MM.1S (cell line): ENCODE measurements around the gene HKDC1.

ENCODE experiments used
- DNase-seq: peaks from one replicate; pipeline ENCODE4 v3.0.0-alpha.2; 2015
- H2AFZ ChIP-seq: fragments of 300-600 bp; sonication (generic); 2 replicates; pipeline ENCODE4 v1.6.0; 2016; ENCODE audit warnings: antibody characterized with exemption, low read length
- H3F3A ChIP-seq: fragments of 300-600 bp; sonication (generic); 2 replicates; pipeline ENCODE4 v1.6.1; 2016; ENCODE audit warnings: mild to moderate bottlenecking, antibody characterized with exemption, low read length, moderate library complexity, mixed read lengths; ENCODE audit not compliant: insufficient read depth
- H3K27ac ChIP-seq: fragments of 300-600 bp; sonication (generic); 2 replicates; pipeline ENCODE4 v1.5.1; 2016; ENCODE audit warnings: mild to moderate bottlenecking, low read length
- H3K27me3 ChIP-seq: fragments of 300-600 bp; sonication (generic); replicated peaks from 2 replicates; pipeline ENCODE4 v1.6.0; 2016; ENCODE audit warnings: low read length; ENCODE audit not compliant: insufficient read depth
- H3K36me3 ChIP-seq: fragments of 300-600 bp; sonication (generic); replicated peaks from 2 replicates; pipeline ENCODE4 v1.6.1; 2016; ENCODE audit warnings: mild to moderate bottlenecking, low read length, mixed read lengths; ENCODE audit not compliant: insufficient read depth
- H3K4me1 ChIP-seq: fragments of 300-600 bp; sonication (generic); 2 replicates; pipeline ENCODE4 v1.6.1; 2016; ENCODE audit warnings: low read length, mixed read lengths
- H3K4me2 ChIP-seq: fragments of 300-600 bp; sonication (generic); 2 replicates; pipeline ENCODE4 v1.6.0; 2016; ENCODE audit warnings: low read depth, low read length
- H3K4me3 ChIP-seq: fragments of 300-600 bp; sonication (generic); 2 replicates; pipeline ENCODE4 v1.5.1; 2016; ENCODE audit warnings: low read length, mixed read lengths
- H3K79me2 ChIP-seq: fragments of 300-600 bp; sonication (generic); 2 replicates; pipeline ENCODE4 v1.6.1; 2016; ENCODE audit warnings: mixed run types, low read length, mixed read lengths
- H3K9ac ChIP-seq: fragments of 300-600 bp; sonication (generic); 2 replicates; pipeline ENCODE4 v1.6.1; 2016; ENCODE audit warnings: low read length, mixed read lengths
- H3K9me2 ChIP-seq: fragments of 300-600 bp; sonication (generic); replicated peaks from 2 replicates; pipeline ENCODE4 v1.6.1; 2016; ENCODE audit warnings: mild to moderate bottlenecking, low read length, mixed read lengths; ENCODE audit not compliant: insufficient read depth
- H3K9me3 ChIP-seq: fragments of 300-600 bp; sonication (generic); replicated peaks from 2 replicates; pipeline ENCODE4 v1.6.1; 2016; ENCODE audit warnings: mild to moderate bottlenecking, low read length, mixed read lengths; ENCODE audit not compliant: insufficient read depth
- H4K20me1 ChIP-seq: fragments of 300-600 bp; sonication (generic); 2 replicates; pipeline ENCODE4 v1.6.1; 2016; ENCODE audit warnings: mild to moderate bottlenecking, low read length, moderate library complexity, mixed read lengths; ENCODE audit not compliant: insufficient read depth
- EZH2 ChIP-seq: fragments of 300-600 bp; sonication (generic); optimal IDR thresholded peaks from 2 replicates; pipeline ENCODE3; 2017; ENCODE audit warnings: low read depth, mild to moderate bottlenecking, antibody characterized with exemption, low read length, mixed read lengths
- EZH2phosphoT487 ChIP-seq: fragments of 300-600 bp; sonication (generic); IDR thresholded peaks from 2 replicates; pipeline ENCODE4 v1.6.1; 2018; ENCODE audit warnings: antibody characterized with exemption, low read length
- TF ChIP-seq, protein P1 (sequence below): fragments of 300-600 bp; sonication (generic); IDR thresholded peaks from 2 replicates; pipeline ENCODE4 v1.5.1; 2016; ENCODE audit warnings: antibody characterized with exemption, low read length, mixed read lengths

HKDC1 gene

DNA sequence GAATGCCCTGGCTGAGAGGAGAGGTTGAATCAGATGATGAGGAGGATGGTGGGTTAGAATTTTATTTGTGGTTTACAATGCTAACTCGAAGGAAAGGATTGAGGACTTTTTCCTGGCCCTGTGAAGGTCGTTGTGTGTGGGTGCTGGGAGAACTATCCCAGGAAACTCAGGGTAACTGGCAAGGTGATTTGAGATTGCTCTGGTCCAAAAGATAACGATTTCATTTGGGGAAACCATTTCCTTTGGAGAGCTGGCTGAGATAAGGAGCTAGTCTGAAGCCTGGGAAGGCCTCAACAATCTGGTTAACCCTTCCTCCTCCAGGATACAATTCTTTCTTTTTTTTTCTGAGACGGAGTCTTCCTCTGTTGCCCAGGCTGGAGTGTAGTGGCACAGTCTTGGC is 91.2 kb downstream of the HKDC1 start:
- Histone ChIP-seq H3K79me2 (no peaks in the 10 kb centered on the region), H3K9me2 (no peaks in the 10 kb centered on the region), H2AFZ (no peak overlapping the region), H3K9me3 (no peaks in the 10 kb centered on the region), H3K4me3 (no peak overlapping the region), H3K9ac (no peak overlapping the region), H3K36me3 (no peaks in the 10 kb centered on the region), H3K27me3 (no peaks in the 10 kb centered on the region), H4K20me1 (no peaks in the 10 kb centered on the region), H3F3A (no peaks in the 10 kb centered on the region), H3K4me1 (no peaks in the 10 kb centered on the region), H3K27ac (no peak overlapping the region), H3K4me2 (no peak overlapping the region)
- DNase-seq, result no peak
- no peak for TF ChIP-seq EZH2phosphoT487
- no peak for TF ChIP-seq EZH2
- TF ChIP-seq, protein P1, sequence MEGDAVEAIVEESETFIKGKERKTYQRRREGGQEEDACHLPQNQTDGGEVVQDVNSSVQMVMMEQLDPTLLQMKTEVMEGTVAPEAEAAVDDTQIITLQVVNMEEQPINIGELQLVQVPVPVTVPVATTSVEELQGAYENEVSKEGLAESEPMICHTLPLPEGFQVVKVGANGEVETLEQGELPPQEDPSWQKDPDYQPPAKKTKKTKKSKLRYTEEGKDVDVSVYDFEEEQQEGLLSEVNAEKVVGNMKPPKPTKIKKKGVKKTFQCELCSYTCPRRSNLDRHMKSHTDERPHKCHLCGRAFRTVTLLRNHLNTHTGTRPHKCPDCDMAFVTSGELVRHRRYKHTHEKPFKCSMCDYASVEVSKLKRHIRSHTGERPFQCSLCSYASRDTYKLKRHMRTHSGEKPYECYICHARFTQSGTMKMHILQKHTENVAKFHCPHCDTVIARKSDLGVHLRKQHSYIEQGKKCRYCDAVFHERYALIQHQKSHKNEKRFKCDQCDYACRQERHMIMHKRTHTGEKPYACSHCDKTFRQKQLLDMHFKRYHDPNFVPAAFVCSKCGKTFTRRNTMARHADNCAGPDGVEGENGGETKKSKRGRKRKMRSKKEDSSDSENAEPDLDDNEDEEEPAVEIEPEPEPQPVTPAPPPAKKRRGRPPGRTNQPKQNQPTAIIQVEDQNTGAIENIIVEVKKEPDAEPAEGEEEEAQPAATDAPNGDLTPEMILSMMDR, result no peak

DNA sequence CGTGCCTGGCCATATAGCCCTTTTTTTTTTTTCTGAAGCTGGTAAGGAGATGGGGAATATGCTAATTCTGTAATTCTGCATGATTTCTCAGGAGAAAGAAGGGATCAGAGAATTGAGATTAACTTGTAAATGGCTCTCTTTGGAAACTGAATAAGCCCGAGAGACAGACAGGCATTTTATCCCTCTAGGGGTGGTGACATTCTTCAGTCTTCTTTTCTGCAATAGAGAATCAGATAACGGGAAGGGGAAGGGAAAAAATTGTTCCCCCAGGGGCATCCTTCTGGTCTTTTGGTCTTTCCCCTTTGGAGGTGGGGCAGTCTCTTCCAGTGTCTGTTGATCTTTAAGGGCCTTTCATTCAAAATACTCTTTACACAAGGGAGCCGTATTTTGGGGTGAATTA is 92.4 kb downstream of the HKDC1 start:
- Histone ChIP-seq H3K4me1 (peaks cover 5% of the 10 kb centered on the region; the same call in 1 of the 2 replicates), H3K27me3 (no peaks in the 10 kb centered on the region), H3K27ac (no peak overlapping the region), H2AFZ (no peak overlapping the region), H3K9me3 (no peaks in the 10 kb centered on the region), H3K36me3 (no peaks in the 10 kb centered on the region), H4K20me1 (no peaks in the 10 kb centered on the region), H3K79me2 (no peaks in the 10 kb centered on the region), H3K4me3 (no peak overlapping the region), H3K9me2 (no peaks in the 10 kb centered on the region), H3K9ac (no peak overlapping the region), H3F3A (no peaks in the 10 kb centered on the region), H3K4me2 (no peak overlapping the region)
- no peak for DNase-seq
- no peak for TF ChIP-seq EZH2
- no peak for TF ChIP-seq EZH2phosphoT487
- TF ChIP-seq, protein P1, result no peak

DNA sequence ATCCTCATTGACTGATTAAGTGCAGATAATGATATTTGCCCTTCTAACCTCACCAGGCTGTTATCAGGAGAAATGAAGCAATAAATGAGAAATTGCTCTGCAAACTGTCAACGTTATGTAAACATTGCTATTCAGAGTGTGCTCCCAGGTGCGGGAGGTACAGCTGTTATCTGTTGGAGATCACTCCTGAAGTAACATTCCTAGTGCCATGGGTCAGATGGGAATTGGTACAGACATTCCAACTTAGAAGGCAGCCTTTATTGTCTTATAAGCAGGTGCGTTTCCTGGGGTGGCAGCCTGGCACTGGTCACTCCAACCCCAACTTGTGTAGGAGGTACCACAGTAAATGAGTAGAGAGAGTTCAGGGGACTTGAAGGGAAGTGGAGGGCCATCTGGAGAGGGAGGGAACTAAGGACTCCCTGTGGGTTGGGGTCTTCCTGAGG is 95.0 kb downstream of the HKDC1 start:
- DNase-seq, result no peak
- H3F3A ChIP-seq, result no peaks in the 10 kb centered on the region
- TF ChIP-seq EZH2, result no peak
- TF ChIP-seq, protein P1, result no peak
- H3K36me3 ChIP-seq, result no peaks in the 10 kb centered on the region
- no peak overlapping the region for H2AFZ ChIP-seq
- H3K79me2 ChIP-seq, result 0 out of 2 replicates have a peak, but pooled peaks cover 3% of the 10 kb centered on the region
- no peaks in the 10 kb centered on the region for H3K9me2 ChIP-seq
- no peak overlapping the region for H3K27ac ChIP-seq
- no peaks in the 10 kb centered on the region for H4K20me1 ChIP-seq
- no peak overlapping the region for H3K4me2 ChIP-seq
- H3K4me3 ChIP-seq, result no peak overlapping the region
- no peaks in the 10 kb centered on the region for H3K9me3 ChIP-seq
- no peaks in the 10 kb centered on the region for H3K27me3 ChIP-seq
- no peak overlapping the region for H3K9ac ChIP-seq
- H3K4me1 ChIP-seq, result peaks cover 15% of the 10 kb centered on the region; the same call in 1 of the 2 replicates
